ENCODE results near the gene TNNT2. TPM values are rescaled to one million over a fixed set of nuclear protein-coding genes. Genes with fewer than 3 reads are reported as not detected.

The TNNT2 gene
- total and polyA plus RNA-seq, 7 donors: 0.52 to 26.6 (median 5.7) TPM

GRCh38 chr1:201334325-201335173 lies 42.9 kb downstream of the TNNT2 start:
- no peak for DNase-seq
- Histone ChIP-seq H3K9me3 (no peaks in the 10 kb centered on the region), H3K4me3 (no peak overlapping the region), H3K36me3 (ENCODE audit: insufficient read depth in 1 of 2, low read depth in 1 of 2) (no peaks in the 10 kb centered on the region), H3K4me1 (peaks cover 4% of the 10 kb centered on the region), H3K27me3 (ENCODE audit: insufficient read depth in 3 of 3, low read length in 2 of 3) (no peaks in the 10 kb centered on the region), H3K27ac (peak overlapping the region; percentile 42)
- no peak for TF ChIP-seq CTCF (IDR thresholded peaks at IDR 0.05)
- ATAC-seq: no peak
- intact Hi-C loops (cut with DNase I): no loop called here
- 51 to 59% (median 59%) methylated on average over 11 of the region's 11 CpGs for WGBS, 3 donors

GRCh38 chr1:201332616-201333335 lies 44.7 kb downstream of the TNNT2 start:
- WGBS, 3 donors: 95 to 98% (median 97%) methylated on average over 10 of the region's 10 CpGs
- Histone ChIP-seq H3K36me3 (ENCODE audit: insufficient read depth in 1 of 2, low read depth in 1 of 2) (no peaks in the 10 kb centered on the region), H3K9me3 (no peaks in the 10 kb centered on the region), H3K4me3 (no peak overlapping the region), H3K27ac (no peak overlapping the region), H3K27me3 (ENCODE audit: insufficient read depth in 3 of 3, low read length in 2 of 3) (no peaks in the 10 kb centered on the region), H3K4me1 (peaks cover 6% of the 10 kb centered on the region)
- TF ChIP-seq CTCF (IDR thresholded peaks at IDR 0.05): no peak
- intact Hi-C loops (cut with DNase I): no loop called here
- ATAC-seq (no peak), DNase-seq (no peak)

- no peak for ATAC-seq
- peaks cover 6% of the 10 kb centered on the region for H3K4me1 ChIP-seq
Observed at GRCh38 chr1:201332021-201332420, 45.5 kb downstream of the TNNT2 start.

GRCh38 chr1:201331166-201331565 lies 46.3 kb downstream of the TNNT2 start:
- intact Hi-C loops (cut with DNase I): no loop called here
- no peak for TF ChIP-seq CTCF (IDR thresholded peaks at IDR 0.05)
- peaks cover 6% of the 10 kb centered on the region for H3K4me1 ChIP-seq
- H3K36me3 ChIP-seq (ENCODE audit: insufficient read depth in 1 of 2, low read depth in 1 of 2): no peaks in the 10 kb centered on the region
- ATAC-seq (no peak), DNase-seq (no peak)
- no peak overlapping the region for H3K4me3 ChIP-seq
- 87 to 90% (median 90%) methylated on average over 7 of the region's 7 CpGs for WGBS, 3 donors
- H3K27ac ChIP-seq: no peak overlapping the region
- H3K9me3 ChIP-seq: no peaks in the 10 kb centered on the region
- no peaks in the 10 kb centered on the region for H3K27me3 ChIP-seq (ENCODE audit: insufficient read depth in 3 of 3, low read length in 2 of 3)

More at GRCh38 chr1:201332021-201332420, 45.5 kb downstream of the TNNT2 start:
- Histone ChIP-seq H3K36me3 (ENCODE audit: insufficient read depth in 1 of 2, low read depth in 1 of 2) (no peaks in the 10 kb centered on the region), H3K27me3 (ENCODE audit: insufficient read depth in 3 of 3, low read length in 2 of 3) (no peaks in the 10 kb centered on the region), H3K9me3 (no peaks in the 10 kb centered on the region), H3K4me3 (no peak overlapping the region), H3K27ac (no peak overlapping the region)
- intact Hi-C loops (cut with DNase I): no loop called here
- no peak for TF ChIP-seq CTCF (IDR thresholded peaks at IDR 0.05)
- 91 to 93% (median 92%) methylated on average over 8 of the region's 8 CpGs for WGBS, 3 donors
- no peak for DNase-seq
